ENCODE measurements around the gene DPPA5. TPM values are rescaled to one million over a fixed set of nuclear protein-coding genes. Genes with fewer than 3 reads are reported as not detected.

DPPA5 gene
- total and polyA plus RNA-seq, 2 of the 13 experiments (the other 11 are each of a cell fraction or from before 2014, with no cell fraction given), result not detected

GRCh38 chr6:73340048-73340447 lies 14.0 kb downstream of the DPPA5 start:
- POLR2A ChIA-PET, result no interaction called here
- H3K9ac ChIP-seq (ENCODE audit: insufficient read depth, low read depth, low read length), result no peak overlapping the region
- TF ChIP-seq YEATS4 (CRISPR knock-in tag; IDR thresholded peaks at IDR 0.05; ENCODE audit: borderline replicate concordance) (no peak), ATF6 (CRISPR knock-in tag; conservative IDR thresholded peaks at IDR 0.05) (no peak), HMGA1 (CRISPR knock-in tag; conservative IDR thresholded peaks at IDR 0.05) (no peak), ZNF670 (CRISPR knock-in tag; IDR thresholded peaks at IDR 0.05; ENCODE audit: borderline replicate concordance) (no peak), NPAS2 (CRISPR knock-in tag; IDR thresholded peaks at IDR 0.05; ENCODE audit: borderline replicate concordance) (no peak), NFAT5 (CRISPR knock-in tag; IDR thresholded peaks at IDR 0.05) (no peak), MYPOP (CRISPR knock-in tag; IDR thresholded peaks at IDR 0.05) (no peak), SALL2 (CRISPR knock-in tag; IDR thresholded peaks at IDR 0.05) (no peak)
- no peak overlapping the region for H3K27ac ChIP-seq (ENCODE audit: extremely low read length, insufficient read depth, low read length)
- no peak overlapping the region for H3K4me3 ChIP-seq (replicated peaks in 1 of 3; ENCODE audit: insufficient read depth in 1 of 3, low read depth in 2 of 3, low read length in 3 of 3)
- H3K27me3 ChIP-seq (ENCODE audit: control insufficient read depth in 1 of 2, insufficient read depth in 2 of 2, low read length in 2 of 2), result peaks cover 0 to 5% of the 10 kb centered on the region in 2 experiments; a peak in 1 of 5 replicates
- H4K20me1 ChIP-seq (ENCODE audit: insufficient read depth, low read length), result no peaks in the 10 kb centered on the region
- no peaks in the 10 kb centered on the region for H3K4me1 ChIP-seq (ENCODE audit: insufficient read depth, low read length)
- no peak overlapping the region for H2AFZ ChIP-seq (ENCODE audit: low read length)
- DNase-seq (ENCODE audit: low spot score) (no peak), FAIRE-seq (no peak), ATAC-seq (no peak)
- no peaks in the 10 kb centered on the region for H3K36me3 ChIP-seq (replicated peaks in 1 of 2; ENCODE audit: control insufficient read depth in 1 of 2, insufficient read depth in 2 of 2, low read length in 2 of 2)
- no TSS peak for BruUV-seq (replicated peaks)
- no peaks in the 10 kb centered on the region for H3K9me3 ChIP-seq (ENCODE audit: low read length)
- no peak overlapping the region for H3K4me2 ChIP-seq (ENCODE audit: low read depth, low read length)
- in situ Hi-C loops (cut with HindIII; ENCODE audit: extremely low pct_ligation_motif_present, low pct_unique_long_range_greater_than_20kb) (no loop called here), intact Hi-C loops (cut with micrococcal nuclease; ENCODE audit: unreplicated experiment) (no loop called here)
- WGBS (ENCODE audit: low lambda C conversion rate), result 2% methylated on average over 2 of the region's 2 CpGs
- CTCF ChIA-PET (ENCODE audit: low intra/inter-chr PET ratio, low total read pairs), result no interaction called here
- H3K79me2 ChIP-seq (ENCODE audit: insufficient read depth, low read length), result no peaks in the 10 kb centered on the region

Measured in HepG2 (cell line).